SK-N-SH (cell line): Measurements from ENCODE around the gene SYT11.

Source experiments
- CTCF ChIP-seq: fragments of 200-600 bp; sonication (generic); IDR thresholded peaks from 2 replicates; pipeline ENCODE4 v1.6.1; 2017; ENCODE audit warnings: antibody characterized with exemption, mild to moderate bottlenecking, moderate library complexity
- EP300 ChIP-seq, 2 experiments: IDR thresholded peaks; 2 replicates each; pipeline versions ENCODE4 v1.4.0 to v1.6.1; 2012; ENCODE audit warnings: borderline replicate concordance in 1 of 2, low read depth in 1 of 2, low read length in 1 of 2
- EZH2phosphoT487 ChIP-seq: fragments of 200-600 bp; sonication (generic); IDR thresholded peaks from 2 replicates; pipeline ENCODE4 v1.6.1; 2017; ENCODE audit warnings: low read depth, mixed run types, mild to moderate bottlenecking, antibody characterized with exemption, moderate library complexity, borderline replicate concordance
- FOXJ3 ChIP-seq: sonication (generic); formaldehyde crosslinking; IDR thresholded peaks from 2 replicates; pipeline ENCODE4 v1.5.1; 2020; ENCODE audit warnings: mild to moderate bottlenecking, missing genetic modification reagents
- GABPA ChIP-seq: IDR thresholded peaks from 2 replicates; pipeline ENCODE4 v1.4.0; 2012; ENCODE audit warnings: low read depth, mild to moderate bottlenecking
- MAX ChIP-seq: IDR thresholded peaks from 2 replicates; pipeline ENCODE4 v1.4.0; 2012; ENCODE audit warnings: low read depth
- NFIC ChIP-seq: IDR thresholded peaks from 2 replicates; pipeline ENCODE4 v1.4.0; 2012; ENCODE audit warnings: borderline replicate concordance
- RCOR1 ChIP-seq: fragments of 150-350 bp; IDR thresholded peaks from 2 replicates; pipeline ENCODE4 v1.6.1; 2017; ENCODE audit warnings: antibody characterized with exemption, low read length
- TCF12 ChIP-seq: IDR thresholded peaks from 2 replicates; pipeline ENCODE4 v1.4.0; 2012
- TEAD4 ChIP-seq: IDR thresholded peaks from 2 replicates; pipeline ENCODE4 v1.4.0; 2012; ENCODE audit warnings: mild to moderate bottlenecking, borderline replicate concordance; ENCODE audit not compliant: insufficient read depth
- YY1 ChIP-seq: IDR thresholded peaks from 2 replicates; pipeline ENCODE4 v1.4.0; 2012; ENCODE audit warnings: low read depth, mild to moderate bottlenecking
- TF ChIP-seq, protein P1 (sequence below): IDR thresholded peaks from 2 replicates; pipeline ENCODE4 v1.4.0; 2012; ENCODE audit warnings: low read depth, borderline replicate concordance

DNA sequence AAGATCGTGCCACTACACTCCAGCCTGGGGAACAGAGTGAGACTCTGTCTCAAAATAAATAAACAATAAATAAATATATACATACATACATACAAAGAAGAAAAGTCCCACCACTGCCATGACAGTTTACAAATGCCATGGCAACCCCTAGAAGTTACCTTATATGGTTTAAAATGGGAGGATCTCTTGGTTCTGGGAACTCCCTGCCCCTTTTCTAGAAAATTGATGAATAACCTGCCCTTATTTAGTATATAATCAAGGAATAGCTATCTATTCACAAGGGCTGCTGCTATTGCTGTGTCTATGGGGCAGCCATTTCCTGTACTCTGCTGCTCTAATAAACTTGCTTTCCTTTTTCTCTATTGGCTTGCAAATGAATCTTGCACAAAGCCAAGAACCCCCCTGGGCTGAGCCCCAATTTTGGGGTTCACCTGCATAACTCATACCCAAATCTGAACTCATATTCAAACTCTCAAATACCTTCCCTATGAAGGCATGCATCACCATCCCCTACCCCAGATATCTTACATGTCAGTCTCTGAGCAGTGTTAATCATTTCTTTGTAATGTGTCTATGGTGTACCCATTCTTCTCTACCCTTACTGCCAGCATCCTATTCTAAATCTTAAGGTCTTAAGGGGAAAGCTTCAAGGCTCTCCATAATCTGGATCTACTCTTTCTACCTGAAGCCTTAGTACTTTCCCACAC, 11.4 kb upstream of the SYT11 start:
- TF ChIP-seq EZH2phosphoT487, result no peak
- no peak for TF ChIP-seq TEAD4
- no peak for TF ChIP-seq EP300 (IDR thresholded peaks at IDR 0.05; ENCODE audit: borderline replicate concordance in 1 of 2, low read depth in 1 of 2, low read length in 1 of 2)
- no peak for TF ChIP-seq CTCF
- TF ChIP-seq, protein P1, sequence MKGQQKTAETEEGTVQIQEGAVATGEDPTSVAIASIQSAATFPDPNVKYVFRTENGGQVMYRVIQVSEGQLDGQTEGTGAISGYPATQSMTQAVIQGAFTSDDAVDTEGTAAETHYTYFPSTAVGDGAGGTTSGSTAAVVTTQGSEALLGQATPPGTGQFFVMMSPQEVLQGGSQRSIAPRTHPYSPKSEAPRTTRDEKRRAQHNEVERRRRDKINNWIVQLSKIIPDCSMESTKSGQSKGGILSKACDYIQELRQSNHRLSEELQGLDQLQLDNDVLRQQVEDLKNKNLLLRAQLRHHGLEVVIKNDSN, result no peak
- TF ChIP-seq GABPA, result no peak
- TF ChIP-seq YY1, result no peak
- TF ChIP-seq MAX, result no peak
- no peak for TF ChIP-seq TCF12
- TF ChIP-seq NFIC, result no peak
- TF ChIP-seq FOXJ3 (CRISPR knock-in tag), result no peak
- no peak for TF ChIP-seq RCOR1
